GM23248 (cell line): ENCODE data around the gene RALBP1. TPM values are rescaled to one million over a fixed set of nuclear protein-coding genes. Genes with fewer than 3 reads are reported as not detected.

Experiments
- DNase-seq: peaks from one replicate; pipeline ENCODE4 v3.0.0-alpha.2; 2015
- H2AFZ ChIP-seq: fragments of 200-600 bp; sonication (generic); 2 replicates; pipeline ENCODE4 v1.6.1; 2016; ENCODE audit warnings: antibody characterized with exemption
- H3F3A ChIP-seq: fragments of 200-600 bp; sonication (generic); 2 replicates; pipeline ENCODE4 v1.6.1; 2016; ENCODE audit warnings: mild to moderate bottlenecking, antibody characterized with exemption, mixed run types; ENCODE audit not compliant: insufficient read depth
- H3K27ac ChIP-seq: fragments of 200-600 bp; sonication (generic); 2 replicates; pipeline ENCODE4 v1.5.1; 2016; ENCODE audit warnings: mild to moderate bottlenecking
- H3K27me3 ChIP-seq: fragments of 200-600 bp; sonication (generic); replicated peaks from 2 replicates; pipeline ENCODE4 v1.6.1; 2016; ENCODE audit warnings: mild to moderate bottlenecking; ENCODE audit not compliant: insufficient read depth
- H3K36me3 ChIP-seq: fragments of 200-600 bp; sonication (generic); 2 replicates; pipeline ENCODE4 v1.6.1; 2016; ENCODE audit warnings: low read depth, mild to moderate bottlenecking
- H3K4me1 ChIP-seq: fragments of 200-600 bp; sonication (generic); 2 replicates; pipeline ENCODE4 v1.6.1; 2016; ENCODE audit warnings: mild to moderate bottlenecking; ENCODE audit not compliant: insufficient read depth
- H3K4me2 ChIP-seq: fragments of 200-600 bp; sonication (generic); one replicate; pipeline ENCODE4 v1.6.1; 2016; ENCODE audit warnings: mild to moderate bottlenecking; ENCODE audit not compliant: unreplicated experiment
- H3K4me3 ChIP-seq: fragments of 200-600 bp; sonication (generic); 2 replicates; pipeline ENCODE4 v1.5.1; 2016; ENCODE audit warnings: mild to moderate bottlenecking
- H3K79me2 ChIP-seq: fragments of 200-600 bp; sonication (generic); 2 replicates; pipeline ENCODE4 v1.6.1; 2016; ENCODE audit warnings: mild to moderate bottlenecking; ENCODE audit not compliant: insufficient read depth
- H3K9ac ChIP-seq: fragments of 200-600 bp; sonication (generic); 2 replicates; pipeline ENCODE4 v1.6.1; 2016; ENCODE audit warnings: mild to moderate bottlenecking
- H3K9me2 ChIP-seq: fragments of 200-600 bp; sonication (generic); 2 replicates; pipeline ENCODE4 v1.6.1; 2016; ENCODE audit warnings: mixed run types, mild to moderate bottlenecking, moderate library complexity; ENCODE audit not compliant: insufficient read depth
- H3K9me3 ChIP-seq: fragments of 200-600 bp; sonication (generic); one replicate; pipeline ENCODE4 v1.6.1; 2017; ENCODE audit warnings: low read depth
- H4K20me1 ChIP-seq: fragments of 200-600 bp; sonication (generic); 2 replicates; pipeline ENCODE4 v1.6.0; 2016; ENCODE audit not compliant: insufficient read depth
- EZH2 ChIP-seq: fragments of 200-600 bp; sonication (generic); IDR thresholded peaks from 2 replicates; pipeline ENCODE4 v1.6.1; 2018; ENCODE audit warnings: antibody characterized with exemption, mild to moderate bottlenecking; ENCODE audit not compliant: insufficient read depth, poor library complexity, severe bottlenecking
- EZH2phosphoT487 ChIP-seq: fragments of 200-600 bp; sonication (generic); IDR thresholded peaks from 2 replicates; pipeline ENCODE4 v1.6.1; 2018; ENCODE audit warnings: antibody characterized with exemption, moderate library complexity, mild to moderate bottlenecking, low read depth; ENCODE audit not compliant: insufficient read depth
- WGBS, 2 experiments: methylation state at CpG; one replicate each; pipeline ENCODE4 v1.1.6; 2015 to 2017; ENCODE audit warnings: low lambda C conversion rate in 2 of 2, low coverage in 1 of 2; ENCODE audit errors: missing lambda C conversion rate in 2 of 2; 5-methylcytosine and 5-hydroxymethylcytosine counted together
- in situ Hi-C: fragments of 300-500 bp; cut with MboI; formaldehyde crosslinking; loops from 2 replicates; pipeline ENCODE4 v1.15.0; 2020
- polyA plus RNA-seq: library from polyadenylated mRNA; unstranded; fragments of >200 nt; fragmentation: Nextera tagmentation; extraction: Ambion mirVana; gene quantifications from 2 replicates; pipeline ENCODE4 v1.2.1, GENCODE V29; 2016
- total RNA-seq: library from RNA; depleted of rRNA; stranded (reverse); fragments of >200 nt; shearing (Covaris generic); gene quantifications from 2 replicates; pipeline ENCODE4 v1.2.3, GENCODE V29; 2014

RALBP1 gene
- total and polyA plus RNA-seq, 2 experiments from 2014 or later, result 44.7 to 83.9 TPM

GRCh38 chr18:9545029-9545428, 69.7 kb downstream of the RALBP1 start:
- no peak overlapping the region for H3K4me3 ChIP-seq

GRCh38 chr18:9546468-9546867, 71.2 kb downstream of the RALBP1 start:
- Histone ChIP-seq H2AFZ (no peak overlapping the region), H3K79me2 (peaks cover 11% of the 10 kb centered on the region), H3K9me3 (no peaks in the 10 kb centered on the region), H3K4me1 (no peaks in the 10 kb centered on the region), H3F3A (0 out of 2 replicates have a peak, but pooled peaks cover 4% of the 10 kb centered on the region), H3K9ac (no peak overlapping the region), H3K27ac (no peak overlapping the region), H3K4me3 (no peak overlapping the region), H4K20me1 (no peaks in the 10 kb centered on the region; the same call in 1 of the 2 replicates), H3K27me3 (no peaks in the 10 kb centered on the region), H3K36me3 (peaks cover 35% of the 10 kb centered on the region), H3K4me2 (no peak overlapping the region), H3K9me2 (no peaks in the 10 kb centered on the region)
- 90 to 91% methylated on average over 6 of the region's 6 CpGs for WGBS, 2 experiments
- in situ Hi-C loops, result no loop called here
- TF ChIP-seq EZH2phosphoT487 (no peak), EZH2 (no peak)
- no peak for DNase-seq

More at GRCh38 chr18:9545029-9545428, 69.7 kb downstream of the RALBP1 start:
- peaks cover 32% of the 10 kb centered on the region for H3K36me3 ChIP-seq
- H3K4me1 ChIP-seq, result no peaks in the 10 kb centered on the region
- no peak overlapping the region for H2AFZ ChIP-seq
- H3F3A ChIP-seq, result peaks cover 6% of the 10 kb centered on the region; the same call in 1 of the 2 replicates
- no peak overlapping the region for H3K4me2 ChIP-seq
- TF ChIP-seq EZH2, result no peak
- TF ChIP-seq EZH2phosphoT487, result no peak
- in situ Hi-C loops, result no loop called here
- no peaks in the 10 kb centered on the region for H3K9me3 ChIP-seq
- H3K79me2 ChIP-seq, result no peaks in the 10 kb centered on the region
- H3K27ac ChIP-seq, result no peak overlapping the region
- 83 to 87% methylated on average over 5 of the region's 5 CpGs for WGBS, 2 experiments
- no peaks in the 10 kb centered on the region for H3K27me3 ChIP-seq
- H3K9me2 ChIP-seq, result no peaks in the 10 kb centered on the region
- H4K20me1 ChIP-seq, result no peaks in the 10 kb centered on the region
- no peak overlapping the region for H3K9ac ChIP-seq
- no peak for DNase-seq

GRCh38 chr18:9547782-9548181, 72.5 kb downstream of the RALBP1 start:
- Histone ChIP-seq H3K4me3 (no peak overlapping the region), H3K4me1 (no peaks in the 10 kb centered on the region), H3K79me2 (peaks cover 24% of the 10 kb centered on the region), H3K36me3 (peaks cover 37% of the 10 kb centered on the region), H3K9me3 (no peaks in the 10 kb centered on the region), H3K9me2 (no peaks in the 10 kb centered on the region), H3K27me3 (no peaks in the 10 kb centered on the region), H4K20me1 (no peaks in the 10 kb centered on the region; the same call in 1 of the 2 replicates), H2AFZ (no peak overlapping the region), H3K4me2 (no peak overlapping the region), H3F3A (0 out of 2 replicates have a peak, but pooled peaks cover 4% of the 10 kb centered on the region), H3K9ac (no peak overlapping the region), H3K27ac (no peak overlapping the region)
- in situ Hi-C loops, result no loop called here
- TF ChIP-seq EZH2phosphoT487 (no peak), EZH2 (no peak)
- 98% methylated on average over 7 of the region's 7 CpGs for WGBS, 2 experiments
- DNase-seq, result no peak

- H3K4me2 ChIP-seq, result no peak overlapping the region
- 0 out of 2 replicates have a peak, but pooled peaks cover 4% of the 10 kb centered on the region for H3F3A ChIP-seq
- H4K20me1 ChIP-seq, result no peaks in the 10 kb centered on the region; the same call in 1 of the 2 replicates
- peaks cover 52% of the 10 kb centered on the region for H3K36me3 ChIP-seq
- in situ Hi-C loops, result no loop called here
- H3K9ac ChIP-seq, result no peak overlapping the region
- H2AFZ ChIP-seq, result no peak overlapping the region
- H3K27me3 ChIP-seq, result no peaks in the 10 kb centered on the region
- DNase-seq, result no peak
- H3K4me1 ChIP-seq, result no peaks in the 10 kb centered on the region
- no peaks in the 10 kb centered on the region for H3K9me3 ChIP-seq
- 82 to 85% methylated on average over 7 of the region's 7 CpGs for WGBS, 2 experiments
- TF ChIP-seq EZH2phosphoT487, result no peak
- no peak for TF ChIP-seq EZH2
- no peak overlapping the region for H3K27ac ChIP-seq
- peaks cover 31% of the 10 kb centered on the region for H3K79me2 ChIP-seq
- no peak overlapping the region for H3K4me3 ChIP-seq
- no peaks in the 10 kb centered on the region for H3K9me2 ChIP-seq
Observed at GRCh38 chr18:9549405-9549804, 74.1 kb downstream of the RALBP1 start.

GRCh38 chr18:9550429-9550828, 75.1 kb downstream of the RALBP1 start:
- TF ChIP-seq EZH2phosphoT487, result no peak
- no peak for TF ChIP-seq EZH2
- no peak overlapping the region for H3K27ac ChIP-seq
- H3K9me2 ChIP-seq, result no peaks in the 10 kb centered on the region
- no peaks in the 10 kb centered on the region; the same call in 1 of the 2 replicates for H4K20me1 ChIP-seq
- H3F3A ChIP-seq, result peaks cover 6% of the 10 kb centered on the region; the same call in 1 of the 2 replicates
- peaks cover 60% of the 10 kb centered on the region for H3K36me3 ChIP-seq
- DNase-seq, result no peak
- H3K79me2 ChIP-seq, result peaks cover 31% of the 10 kb centered on the region
- H3K9ac ChIP-seq, result no peak overlapping the region
- no peak overlapping the region for H3K4me3 ChIP-seq
- WGBS, 2 experiments, result 95 to 98% methylated on average over 4 of the region's 4 CpGs
- no peak overlapping the region for H2AFZ ChIP-seq
- H3K4me2 ChIP-seq, result no peak overlapping the region
- no peaks in the 10 kb centered on the region for H3K9me3 ChIP-seq
- no peaks in the 10 kb centered on the region for H3K27me3 ChIP-seq
- no peaks in the 10 kb centered on the region for H3K4me1 ChIP-seq
- in situ Hi-C loops, result no loop called here
